Endothelial cell of umbilical vein (primary cell): ENCODE measurements around the gene SLC9A9. TPM values are rescaled to one million over a fixed set of nuclear protein-coding genes. Genes with fewer than 3 reads are reported as not detected.

ENCODE experiments used
- BruUV-seq: library from RNA; stranded (reverse); fragments of 400-500 nt; replicated peaks from 2 replicates; lab custom pipeline; 2021; lab: Mats Ljungman, UMichigan
- CTCF ChIA-PET: fragments of 300-600, 350-600 bp; sonication (Branson Sonifier 250); formaldehyde crosslinking; loops from one replicate; lab custom pipeline; 2021; ENCODE audit warnings: antibody characterized with exemption, inconsistent platforms; lab: Charles Lee
- POLR2A ChIA-PET: fragments of 300-600, 350-600 bp; sonication (Branson Sonifier 250); formaldehyde crosslinking; loops from one replicate; lab custom pipeline; 2021; ENCODE audit warnings: antibody characterized with exemption, inconsistent platforms; lab: Charles Lee
- DNase-seq: peaks from one replicate; pipeline ENCODE4 v3.0.0-alpha.2; 2011; ENCODE audit warnings: low read depth, low spot score
- FAIRE-seq: peaks from 2 replicates; lab custom pipeline; 2011; peaks lifted over from hg19 to GRCh38; lab: Jason Lieb, UNC
- H2AFZ ChIP-seq: 2 replicates; pipeline ENCODE4 v1.6.0; 2012; ENCODE audit warnings: low read depth, low read length, control low read depth, inconsistent platforms
- H3K27ac ChIP-seq: 2 replicates; pipeline ENCODE4 v1.5.1; 2011; ENCODE audit warnings: low read depth, mild to moderate bottlenecking, control low read depth, low read length, moderate library complexity; ENCODE audit not compliant: insufficient read depth
- H3K27me3 ChIP-seq, 2 experiments: 2 replicates each; pipeline versions ENCODE4 v1.6.0 to v1.6.1; 2011; ENCODE audit warnings: low read length in 2 of 2, mixed read lengths in 1 of 2; ENCODE audit not compliant: control insufficient read depth in 2 of 2, insufficient read depth in 2 of 2
- H3K36me3 ChIP-seq, 2 experiments: 2 replicates in 1 of 2; 3 replicates in 1 of 2; pipeline ENCODE4 v1.5.1; 2011; ENCODE audit warnings: low read length in 2 of 2, mild to moderate bottlenecking in 1 of 2, moderate library complexity in 1 of 2; ENCODE audit not compliant: control insufficient read depth in 2 of 2, insufficient read depth in 2 of 2; ENCODE audit errors: extremely low read depth in 1 of 2
- H3K4me1 ChIP-seq: 3 replicates; pipeline ENCODE4 v1.5.1; 2011; ENCODE audit warnings: mild to moderate bottlenecking, low read length; ENCODE audit not compliant: control insufficient read depth, insufficient read depth; ENCODE audit errors: extremely low read depth
- H3K4me2 ChIP-seq: 2 replicates; pipeline ENCODE4 v1.6.1; 2011; ENCODE audit warnings: low read length, control low read depth, mixed read lengths; ENCODE audit not compliant: insufficient read depth
- H3K4me3 ChIP-seq, 3 experiments: fragments of 200-600 bp in 1 of 3; sonication (generic), shearing (Covaris generic) in 1 of 3; replicated peaks in 1 of 3; 2 replicates each; pipeline ENCODE4 v1.5.1; 2011 to 2016; ENCODE audit warnings: control low read depth in 3 of 3, low read length in 3 of 3, mild to moderate bottlenecking in 2 of 3, inconsistent platforms in 1 of 3, low read depth in 1 of 3, moderate library complexity in 1 of 3; ENCODE audit not compliant: insufficient read depth in 1 of 3
- H3K79me2 ChIP-seq: 2 replicates; pipeline ENCODE4 v1.6.0; 2012; ENCODE audit warnings: low read length, inconsistent platforms; ENCODE audit not compliant: control insufficient read depth, insufficient read depth
- H3K9ac ChIP-seq: replicated peaks from 2 replicates; pipeline ENCODE3; 2011; ENCODE audit warnings: low read length, control low read depth; ENCODE audit not compliant: insufficient read depth; ENCODE audit errors: extremely low read depth
- H3K9me1 ChIP-seq: replicated peaks from 3 replicates; pipeline ENCODE4 v1.6.0; 2011; ENCODE audit warnings: mild to moderate bottlenecking, low read length; ENCODE audit not compliant: control insufficient read depth, insufficient read depth; ENCODE audit errors: extremely low read depth
- H3K9me3 ChIP-seq: replicated peaks from 2 replicates; pipeline ENCODE4 v1.5.1; 2012; ENCODE audit warnings: low read length, inconsistent platforms; ENCODE audit not compliant: control insufficient read depth, insufficient read depth
- H4K20me1 ChIP-seq: replicated peaks from 2 replicates; pipeline ENCODE3; 2011; ENCODE audit warnings: mild to moderate bottlenecking, low read length; ENCODE audit not compliant: control insufficient read depth, insufficient read depth; ENCODE audit errors: extremely low read depth
- CTCF ChIP-seq, 2 donors: IDR thresholded peaks; 1 replicate in 1 of 2; 2 replicates in 1 of 2; pipeline ENCODE4 v1.5.1; 2011; ENCODE audit warnings: low read length in 2 of 2, mild to moderate bottlenecking in 2 of 2, moderate library complexity in 2 of 2, control low read depth in 1 of 2, inconsistent platforms in 1 of 2, low read depth in 1 of 2; ENCODE audit not compliant: insufficient read depth in 1 of 2; ENCODE audit errors: extremely low read depth in 1 of 2
- EZH2 ChIP-seq: IDR thresholded peaks from 2 replicates; pipeline ENCODE4 v1.6.1; 2012; ENCODE audit warnings: borderline replicate concordance, low read depth, mild to moderate bottlenecking, moderate library complexity, low read length, inconsistent platforms; ENCODE audit not compliant: severe bottlenecking
- FOS ChIP-seq: IDR thresholded peaks from 2 replicates; pipeline ENCODE4 v1.6.1; 2011; ENCODE audit warnings: mild to moderate bottlenecking, low read length, moderate library complexity, borderline replicate concordance; ENCODE audit not compliant: insufficient read depth
- GATA2 ChIP-seq: IDR thresholded peaks from 2 replicates; pipeline ENCODE4 v1.7.0; 2011; ENCODE audit warnings: low read depth, mild to moderate bottlenecking, moderate library complexity, mixed read lengths, low read length; ENCODE audit not compliant: insufficient read length, insufficient read depth
- JUN ChIP-seq: IDR thresholded peaks from 2 replicates; pipeline ENCODE4 v1.6.1; 2011; ENCODE audit warnings: borderline replicate concordance, low read depth; ENCODE audit not compliant: insufficient read length, insufficient read depth
- MAX ChIP-seq: IDR thresholded peaks from 2 replicates; pipeline ENCODE4 v1.6.1; 2011; ENCODE audit not compliant: insufficient read depth, insufficient read length
- MYC ChIP-seq: IDR thresholded peaks from one replicate; pipeline ENCODE4 v1.6.1; 2011; ENCODE audit warnings: mild to moderate bottlenecking, low read depth, low read length
- POLR2A ChIP-seq: IDR thresholded peaks from 2 replicates; pipeline ENCODE4 v1.6.1; 2012; ENCODE audit warnings: low read depth, mild to moderate bottlenecking, control low read depth, low read length
- POLR2AphosphoS5 ChIP-seq: IDR thresholded peaks from 2 replicates; pipeline ENCODE4 v1.6.1; 2012; ENCODE audit warnings: low read depth, mild to moderate bottlenecking, control low read depth, low read length, moderate library complexity; ENCODE audit not compliant: insufficient read depth
- dilution Hi-C: fragments of 300-500 bp; cut with MboI; formaldehyde crosslinking; loops from one replicate; pipeline ENCODE4 v1.15.0; 2019; ENCODE audit warnings: low sequenced_read_pairs; ENCODE audit not compliant: extremely low pct_ligation_motif_present
- intact Hi-C: fragments of 100-400 bp; cut with micrococcal nuclease; formaldehyde crosslinking; loops from one replicate; pipeline ENCODE4 v1.10.0; 2022
- polyA plus RNA-seq, 4 experiments: library from polyadenylated mRNA; depleted of rRNA in 3 of 4; stranded (reverse) in 3 of 4; unstranded in 1 of 4; fragments of >200 nt; gene quantifications; 2 replicates each; pipeline versions ENCODE4 v1.2.1 to v1.2.3, GENCODE V29; 2011 to 2012; ENCODE audit warnings: missing spikeins in 1 of 4
- total RNA-seq: library from RNA; stranded (reverse); gene quantifications from 2 replicates; pipeline ENCODE4 v1.2.3, GENCODE V29; 2021

Gene SLC9A9
- total and polyA plus RNA-seq, 2 donors (not counting 3 experiments of a cell fraction or from before 2014, with no cell fraction given) = 1.5 to 1.8 TPM

- no peak for TF ChIP-seq FOS
- no peak for TF ChIP-seq MAX
- no peak for TF ChIP-seq GATA2
- no peak for TF ChIP-seq POLR2A
- no peak for TF ChIP-seq EZH2
- no peak for TF ChIP-seq JUN
- TF ChIP-seq POLR2AphosphoS5 = no peak
- no peak for TF ChIP-seq MYC
- TF ChIP-seq CTCF (IDR thresholded peaks at IDR 0.05; ENCODE audit: extremely low read depth in 1 of 2, insufficient read depth in 1 of 2, low read depth in 1 of 2, low read length in 2 of 2) = no peak
- Histone ChIP-seq H3K9me1 (no peaks in the 10 kb centered on the region), H3K4me1 (no peaks in the 10 kb centered on the region), H3K9me3 (no peaks in the 10 kb centered on the region), H3K27ac (no peak overlapping the region), H3K36me3 (no peaks in the 10 kb centered on the region), H3K9ac (no peak overlapping the region), H2AFZ (no peak overlapping the region), H3K79me2 (no peaks in the 10 kb centered on the region), H3K4me2 (no peak overlapping the region), H3K27me3 (no peaks in the 10 kb centered on the region), H4K20me1 (no peaks in the 10 kb centered on the region), H3K4me3 (no peak overlapping the region)
- CTCF ChIA-PET = no interaction called here
- FAIRE-seq (no peak), DNase-seq (no peak)
- dilution Hi-C loops (no loop called here), intact Hi-C loops (no loop called here)
- POLR2A ChIA-PET = no interaction called here
- no TSS peak for BruUV-seq
Measured at GRCh38 chr3:143427631-143428030, 420.6 kb downstream of the SLC9A9 start.
